GM13977 (cell line): Measurements from ENCODE around the gene MARCHF9.

ENCODE experiments used
- DNase-seq: peaks from one replicate; pipeline ENCODE4 v3.0.0; 2012; ENCODE audit warnings: low spot score
- in situ Hi-C: fragments of 300-500 bp; cut with MboI; formaldehyde crosslinking; loops from one replicate; pipeline ENCODE4 v1.12.0; 2022; ENCODE audit warnings: low sequenced_read_pairs, low pct_unique_long_range_greater_than_20kb, mixed read lengths, inconsistent platforms; ENCODE audit not compliant: unreplicated experiment
- TF ChIP-seq, protein P1 (sequence below): IDR thresholded peaks from 2 replicates; pipeline ENCODE4 v1.5.1; 2012; ENCODE audit warnings: mild to moderate bottlenecking, control low read depth; ENCODE audit not compliant: insufficient read depth; ENCODE audit errors: extremely low read depth, missing control alignments

MARCHF9 gene

GRCh38 chr12:57777911-57778310 is 23.0 kb downstream of the MARCHF9 start:
- no peak for DNase-seq
- in situ Hi-C loops, result no loop called here
- TF ChIP-seq, protein P1, sequence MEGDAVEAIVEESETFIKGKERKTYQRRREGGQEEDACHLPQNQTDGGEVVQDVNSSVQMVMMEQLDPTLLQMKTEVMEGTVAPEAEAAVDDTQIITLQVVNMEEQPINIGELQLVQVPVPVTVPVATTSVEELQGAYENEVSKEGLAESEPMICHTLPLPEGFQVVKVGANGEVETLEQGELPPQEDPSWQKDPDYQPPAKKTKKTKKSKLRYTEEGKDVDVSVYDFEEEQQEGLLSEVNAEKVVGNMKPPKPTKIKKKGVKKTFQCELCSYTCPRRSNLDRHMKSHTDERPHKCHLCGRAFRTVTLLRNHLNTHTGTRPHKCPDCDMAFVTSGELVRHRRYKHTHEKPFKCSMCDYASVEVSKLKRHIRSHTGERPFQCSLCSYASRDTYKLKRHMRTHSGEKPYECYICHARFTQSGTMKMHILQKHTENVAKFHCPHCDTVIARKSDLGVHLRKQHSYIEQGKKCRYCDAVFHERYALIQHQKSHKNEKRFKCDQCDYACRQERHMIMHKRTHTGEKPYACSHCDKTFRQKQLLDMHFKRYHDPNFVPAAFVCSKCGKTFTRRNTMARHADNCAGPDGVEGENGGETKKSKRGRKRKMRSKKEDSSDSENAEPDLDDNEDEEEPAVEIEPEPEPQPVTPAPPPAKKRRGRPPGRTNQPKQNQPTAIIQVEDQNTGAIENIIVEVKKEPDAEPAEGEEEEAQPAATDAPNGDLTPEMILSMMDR, result no peak

DNA sequence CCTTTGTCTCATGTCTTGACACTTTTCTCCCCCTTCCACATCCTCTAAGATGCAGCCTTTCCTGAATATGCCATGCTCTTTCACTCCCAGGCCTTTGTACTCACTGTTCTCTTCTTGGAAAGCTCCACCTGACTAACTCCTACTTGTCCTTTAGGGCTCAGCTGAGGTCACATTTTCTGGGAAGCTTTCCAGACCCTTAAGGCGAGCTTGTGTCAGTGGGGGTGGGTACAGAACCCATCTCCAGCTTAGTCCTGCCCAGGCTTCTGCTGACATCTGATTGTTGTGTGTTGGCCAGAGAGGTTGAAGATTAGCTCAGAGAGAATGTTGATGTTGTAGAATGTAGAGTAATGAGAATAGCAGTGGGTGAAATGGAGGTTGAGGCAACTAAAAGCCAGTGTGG is 24.8 kb downstream of the MARCHF9 start:
- in situ Hi-C loops, result no loop called here
- no peak for DNase-seq
- TF ChIP-seq, protein P1, result no peak

GRCh38 chr12:57780284-57780897 is 25.5 kb downstream of the MARCHF9 start:
- in situ Hi-C loops, result no loop called here
- TF ChIP-seq, protein P1, result no peak
- no peak for DNase-seq

DNA sequence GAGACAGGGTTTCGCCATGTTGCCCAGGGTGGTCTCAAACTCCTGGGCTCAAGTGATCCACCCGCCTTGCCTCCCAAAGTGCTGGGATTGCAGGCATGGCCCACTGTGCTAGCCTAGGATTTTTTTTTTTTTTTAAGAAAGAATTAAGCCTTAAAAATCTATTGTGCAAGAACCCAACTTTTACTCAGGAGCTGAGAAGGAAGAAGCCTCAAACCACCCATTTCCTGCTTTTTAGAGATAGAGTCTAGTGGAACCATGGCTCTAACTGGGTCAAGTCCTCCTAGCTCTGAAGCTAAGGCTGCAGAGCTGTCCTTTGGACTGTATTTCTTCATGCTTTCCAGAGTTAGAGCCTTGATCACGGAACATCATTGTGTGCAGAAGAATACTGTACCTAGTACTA is 26.3 kb downstream of the MARCHF9 start:
- DNase-seq, result no peak
- TF ChIP-seq, protein P1, result no peak
- in situ Hi-C loops, result no loop called here

DNA sequence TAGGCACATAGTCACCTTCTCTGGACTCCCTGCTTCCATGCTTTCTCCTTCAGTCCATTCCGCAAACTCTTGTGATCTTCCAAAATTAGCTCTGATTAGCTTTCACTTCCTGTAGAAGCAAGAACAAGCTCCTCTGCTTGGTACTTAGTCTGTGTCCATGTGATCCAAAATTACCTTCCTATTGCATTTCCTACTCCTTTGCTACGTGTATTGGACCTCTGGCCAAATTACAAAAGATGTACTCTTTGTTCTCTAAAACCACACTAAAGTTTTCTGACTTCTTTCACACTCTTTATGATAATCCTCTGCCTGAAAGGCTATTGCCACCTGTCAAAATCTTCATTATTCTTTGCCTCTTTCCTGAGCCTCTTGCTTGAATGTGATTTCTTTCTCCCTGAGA is 26.9 kb downstream of the MARCHF9 start:
- DNase-seq, result no peak
- TF ChIP-seq, protein P1, result no peak
- in situ Hi-C loops, result no loop called here

- in situ Hi-C loops, result no loop called here
These were observed 27.3 kb downstream of the MARCHF9 start for GRCh38 chr12:57782243-57782607.

More at GRCh38 chr12:57782243-57782607, 27.3 kb downstream of the MARCHF9 start:
- no peak for DNase-seq
- TF ChIP-seq, protein P1, result no peak
